GM18526 (cell line): ENCODE results near the gene VASN.

Source experiments
- POLR2A ChIP-seq: IDR thresholded peaks from 3 replicates; pipeline ENCODE4 v1.6.1; 2011; ENCODE audit not compliant: insufficient read length; ENCODE audit errors: extremely low read depth

VASN gene

DNA sequence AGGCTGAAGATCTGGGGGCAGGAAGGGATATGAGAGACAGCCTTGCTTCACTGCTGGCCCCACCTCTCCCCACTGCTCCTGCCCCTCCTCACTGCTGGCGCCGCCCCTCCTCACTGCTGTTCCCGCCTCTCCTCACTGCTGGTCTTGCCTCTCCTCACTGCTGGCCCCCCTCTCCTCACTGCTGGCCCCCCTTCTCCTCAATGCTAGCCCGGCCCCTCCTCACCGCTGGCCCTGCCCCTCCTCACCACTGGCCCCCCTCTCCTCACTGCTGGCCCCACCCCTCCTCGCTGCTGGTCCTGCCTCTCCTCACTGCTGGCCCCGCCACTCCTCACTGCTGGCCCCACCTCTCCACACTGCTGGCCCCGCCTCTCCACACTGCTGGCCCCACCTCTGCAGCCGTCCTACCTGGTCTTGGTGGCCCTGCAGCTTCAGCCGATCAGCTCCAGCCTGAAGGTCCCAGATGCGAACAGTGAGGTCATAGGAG, 11.1 kb upstream of the VASN start:
- no peak for TF ChIP-seq POLR2A

DNA sequence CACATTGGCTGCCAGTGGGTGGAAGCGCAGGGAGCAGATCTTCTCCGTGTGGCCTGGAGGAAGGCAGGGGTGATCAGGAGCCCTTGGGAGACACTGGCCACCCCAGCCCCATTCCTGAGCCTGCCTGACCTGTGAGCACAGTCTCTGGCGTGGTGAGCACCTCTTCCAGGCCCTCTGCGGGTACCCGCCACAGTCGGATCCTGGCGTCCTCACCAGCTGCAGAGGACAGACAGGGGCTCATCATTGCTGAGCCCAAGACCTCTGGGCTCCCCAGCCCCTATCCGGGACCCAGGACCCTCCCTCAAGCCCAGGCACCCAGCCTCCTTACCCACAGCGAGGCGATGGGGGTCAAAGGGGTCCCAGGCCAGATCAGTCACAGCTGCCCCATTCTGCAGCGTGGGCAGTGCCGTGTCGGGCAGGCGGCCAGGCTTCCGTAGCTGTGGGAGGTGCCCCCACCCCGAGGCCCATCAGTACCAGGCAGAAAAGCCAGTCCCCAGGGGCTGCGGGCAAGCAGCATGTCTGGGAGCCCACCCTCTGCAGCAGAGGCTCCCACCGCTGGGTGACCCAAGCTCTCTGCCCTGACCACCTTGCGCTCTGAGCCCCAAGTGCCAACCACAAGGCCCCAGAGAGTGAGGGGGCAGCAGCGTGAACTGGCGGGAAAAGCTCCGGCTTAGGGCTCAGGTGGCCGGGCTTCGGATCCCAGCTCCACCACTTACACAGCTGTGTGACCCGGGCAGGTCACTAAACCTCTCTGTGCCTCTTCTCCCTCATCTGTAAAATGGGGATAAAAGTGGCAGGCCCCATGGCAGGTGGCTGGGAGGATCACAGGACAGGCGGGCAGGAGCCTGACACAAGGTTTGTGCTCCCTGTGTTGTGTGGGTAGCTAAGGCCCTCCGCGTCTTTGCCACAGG, 10.4 kb upstream of the VASN start:
- no peak for TF ChIP-seq POLR2A

DNA sequence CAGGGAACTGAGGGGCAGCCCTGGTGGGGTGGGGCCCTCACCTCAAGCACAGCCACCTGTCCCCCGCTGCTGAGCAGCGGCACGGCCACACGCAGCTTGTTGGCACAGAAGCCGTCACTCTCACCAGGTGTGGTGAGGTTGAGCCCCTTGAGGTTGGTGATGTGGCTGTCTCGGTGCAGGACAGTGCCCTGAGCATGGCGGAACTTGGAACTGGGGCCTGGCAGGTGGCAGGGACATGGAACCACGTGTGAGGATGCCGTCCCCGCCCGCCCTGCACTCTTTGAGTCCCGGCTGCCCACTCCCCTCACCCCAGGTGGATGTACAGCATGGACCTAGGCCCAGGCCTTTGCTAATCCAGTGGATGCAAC, 9.7 kb upstream of the VASN start:
- no peak for TF ChIP-seq POLR2A

DNA sequence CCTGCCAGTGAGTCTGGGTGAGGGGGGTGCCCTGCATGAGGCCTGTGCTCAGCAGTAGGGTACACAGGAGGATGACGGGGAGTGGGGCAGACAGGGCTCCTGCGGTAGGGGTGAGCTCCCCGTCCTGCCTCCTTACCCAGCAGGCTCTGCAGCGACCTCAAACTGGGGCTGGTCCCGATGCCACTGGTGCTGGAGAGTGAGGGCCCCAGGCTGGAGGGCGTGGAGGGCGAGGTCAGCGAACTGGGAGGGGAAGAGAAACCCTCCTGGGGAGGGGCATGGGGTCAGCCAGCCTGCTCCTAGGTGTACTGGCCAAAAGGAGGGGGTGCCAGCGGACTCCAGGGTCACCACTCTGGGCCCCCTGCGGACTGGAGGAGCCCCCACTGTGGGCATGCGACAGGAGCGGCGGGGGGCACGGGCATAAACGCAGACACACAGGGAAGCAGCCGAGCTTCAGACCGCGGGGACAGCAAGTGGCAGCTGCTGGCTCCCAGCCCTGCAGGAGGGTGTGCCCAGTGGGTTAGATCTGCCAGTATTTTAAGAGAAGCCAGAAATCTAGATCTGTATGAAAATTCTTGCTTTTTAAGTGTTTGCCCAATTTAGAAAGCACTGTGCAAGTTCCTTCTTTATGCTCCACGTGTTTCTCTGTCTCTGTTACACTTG, 9.0 kb upstream of the VASN start:
- TF ChIP-seq POLR2A, result no peak

DNA sequence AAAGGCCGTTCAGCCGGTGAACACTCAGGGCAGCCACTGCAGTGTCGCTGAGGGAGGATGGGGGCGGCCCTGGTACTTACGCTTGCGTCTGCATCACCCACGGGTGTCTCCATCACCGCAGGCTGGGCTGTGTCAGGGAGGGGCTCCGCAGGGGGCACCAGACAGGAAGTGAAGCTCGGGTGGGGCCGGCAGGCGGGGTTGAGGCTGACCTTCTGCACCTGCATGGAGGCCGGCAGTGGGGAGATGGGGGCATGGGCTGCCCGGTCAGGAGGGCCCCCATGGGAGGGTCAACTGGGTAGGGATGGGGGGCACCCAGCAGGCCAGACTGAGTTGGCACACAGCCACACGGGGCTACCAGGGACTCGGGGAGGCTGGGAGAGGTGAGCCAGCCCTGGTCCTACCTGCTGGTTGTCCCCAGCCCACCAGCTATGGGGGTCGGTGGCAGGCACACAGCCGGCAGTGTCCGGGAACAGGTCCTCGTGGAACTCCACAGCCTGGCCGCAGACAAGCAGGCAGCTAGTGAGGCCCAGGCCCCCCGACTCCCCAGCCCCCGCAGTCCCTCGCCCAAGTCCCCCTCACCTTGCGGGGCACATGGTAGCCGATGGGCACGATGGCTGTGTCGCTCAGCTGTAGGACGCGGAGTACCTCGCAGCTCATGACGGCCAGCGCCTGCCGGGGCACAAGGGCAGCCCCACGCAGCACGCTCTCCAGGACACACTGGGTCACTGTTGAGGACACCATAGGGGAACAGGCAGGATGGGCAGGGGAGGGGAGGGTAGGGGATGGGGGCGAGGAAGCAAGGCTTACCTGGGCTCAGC, 7.2 kb upstream of the VASN start:
- TF ChIP-seq POLR2A, result no peak

DNA sequence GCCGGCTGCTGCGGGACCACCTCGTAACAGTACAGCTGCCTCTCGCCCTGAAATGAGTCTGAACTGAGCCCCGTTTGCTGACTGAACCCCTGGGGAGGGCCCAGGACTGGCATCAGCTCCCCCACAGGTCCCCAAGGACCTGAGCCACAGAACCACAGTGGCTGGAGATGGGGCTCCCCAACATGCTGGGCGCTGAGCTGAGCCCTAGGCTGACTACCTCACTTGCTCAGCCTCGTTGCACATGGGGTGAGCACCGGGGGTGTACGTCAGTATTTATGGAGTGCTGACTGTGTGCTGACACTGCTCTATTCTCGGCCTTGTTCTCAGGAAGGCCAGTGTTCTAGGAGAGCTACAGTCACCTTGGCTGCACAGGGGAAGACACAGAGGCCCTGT, 6.6 kb upstream of the VASN start:
- no peak for TF ChIP-seq POLR2A

DNA sequence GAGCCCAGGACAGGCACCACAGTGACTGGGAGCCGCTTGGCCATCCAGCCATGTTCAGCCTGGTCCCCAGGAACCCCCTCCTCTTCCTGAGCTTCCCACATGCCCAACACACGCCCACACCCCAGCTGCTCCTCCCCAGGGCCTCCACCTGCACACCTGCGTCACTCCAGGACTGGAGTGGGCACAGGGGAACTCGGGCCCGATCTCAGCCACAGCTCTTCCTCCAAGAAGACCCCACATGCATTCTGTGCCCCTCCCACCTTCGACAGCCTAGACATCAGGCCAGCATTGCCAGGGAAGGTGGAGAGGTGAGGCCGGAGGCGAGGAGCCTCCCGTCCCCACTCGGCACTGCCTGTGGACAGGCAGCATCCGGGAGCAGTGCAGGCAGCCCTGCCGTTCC, 6.0 kb upstream of the VASN start:
- no peak for TF ChIP-seq POLR2A

DNA sequence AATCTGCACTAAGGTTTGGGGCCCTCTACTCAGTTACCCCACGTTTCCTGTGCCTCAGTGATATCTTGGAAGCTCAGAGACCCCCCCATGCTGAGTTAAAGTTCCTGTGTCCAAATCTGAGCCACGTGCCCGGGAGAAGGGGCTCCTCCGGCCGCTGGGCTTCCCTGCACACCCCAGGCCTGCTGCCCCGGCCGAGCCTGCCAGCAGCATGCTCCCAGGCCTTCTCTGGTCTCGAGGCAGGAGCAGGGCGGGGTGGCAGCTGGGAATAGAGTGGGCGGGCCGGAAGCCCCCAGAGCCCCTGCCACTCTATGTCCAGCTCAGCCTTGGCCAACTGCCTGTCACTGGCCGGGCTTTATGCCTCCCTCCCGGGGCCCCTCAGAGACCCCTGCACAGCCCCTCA, 5.6 kb upstream of the VASN start:
- TF ChIP-seq POLR2A, result no peak

DNA sequence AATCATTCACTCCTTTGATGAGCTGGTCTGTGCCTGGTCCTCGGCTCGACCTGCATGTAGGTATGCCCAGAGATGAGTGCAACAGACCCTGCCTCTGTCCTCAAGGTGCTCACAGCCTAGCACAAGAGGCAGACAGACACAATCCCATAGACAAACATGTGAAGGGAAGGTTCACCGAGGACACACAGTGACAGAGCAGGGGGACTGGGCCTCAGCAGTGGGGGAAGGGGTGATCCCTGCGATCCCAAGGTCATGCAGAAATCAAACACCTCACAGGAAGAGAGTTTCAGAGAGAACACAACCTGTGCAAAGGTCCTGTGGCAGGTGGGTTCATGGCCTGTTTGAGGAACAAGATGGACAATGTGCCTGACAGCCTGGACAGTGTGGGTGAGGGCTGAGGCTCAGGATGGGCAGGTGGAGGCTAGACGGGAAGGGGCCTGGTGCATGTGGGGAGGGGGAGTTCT, 4.2 kb upstream of the VASN start:
- TF ChIP-seq POLR2A, result no peak

DNA sequence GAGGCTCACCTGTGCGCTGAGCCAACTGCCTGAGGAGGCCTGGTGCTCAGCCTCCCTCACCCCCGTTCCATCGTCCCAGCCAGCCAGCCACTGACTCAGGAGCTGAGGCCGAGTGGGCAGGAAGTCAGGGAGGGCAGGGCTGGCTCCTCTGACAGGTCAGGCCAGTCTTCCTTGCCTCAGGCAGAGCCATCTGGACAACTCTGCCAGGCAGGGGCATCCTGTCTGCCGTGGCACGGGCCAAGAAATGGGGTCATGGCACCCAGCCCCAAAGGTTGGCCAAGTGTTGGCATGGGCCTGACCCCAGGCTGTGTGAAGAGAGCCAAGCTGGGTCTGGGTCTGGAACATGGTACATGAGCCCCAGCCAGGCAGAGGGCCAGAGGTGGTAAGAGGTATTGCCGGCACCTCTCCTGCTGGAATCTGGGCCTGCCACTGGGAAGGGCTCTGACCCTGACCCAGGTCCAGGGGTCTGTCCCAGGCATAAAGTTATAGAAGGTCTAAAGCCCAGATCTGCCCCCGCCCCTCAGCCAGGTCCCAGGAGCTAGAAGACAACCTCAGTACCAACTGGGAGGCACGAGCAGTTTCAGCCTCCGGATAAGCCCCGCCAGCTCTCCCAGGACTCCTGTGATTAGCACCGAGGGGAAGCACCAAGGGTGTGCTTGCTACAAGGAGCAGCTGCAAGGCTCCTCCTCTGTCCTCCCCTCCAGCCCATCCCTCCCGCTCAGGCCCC, 2.5 kb upstream of the VASN start:
- TF ChIP-seq POLR2A, result no peak

DNA sequence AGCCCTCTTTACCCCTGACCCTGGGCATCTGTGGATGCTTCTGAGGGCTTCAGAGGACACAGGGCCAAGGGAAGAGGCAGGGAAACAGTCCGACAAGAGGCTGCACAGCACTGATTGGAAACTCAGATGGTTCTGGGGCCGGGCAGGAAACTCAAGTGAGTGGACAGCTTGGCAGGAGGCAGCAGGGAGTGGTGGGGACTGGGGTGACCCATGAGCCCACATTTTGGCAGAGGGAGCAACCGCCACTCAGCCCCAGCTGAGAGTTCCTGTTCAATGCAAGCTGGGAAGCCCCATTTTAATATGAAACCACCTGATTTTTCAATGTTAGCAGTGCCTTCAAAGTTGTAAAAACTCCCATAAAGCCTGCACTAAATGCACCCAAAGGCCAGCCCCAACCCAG, 1.5 kb upstream of the VASN start:
- no peak for TF ChIP-seq POLR2A

DNA sequence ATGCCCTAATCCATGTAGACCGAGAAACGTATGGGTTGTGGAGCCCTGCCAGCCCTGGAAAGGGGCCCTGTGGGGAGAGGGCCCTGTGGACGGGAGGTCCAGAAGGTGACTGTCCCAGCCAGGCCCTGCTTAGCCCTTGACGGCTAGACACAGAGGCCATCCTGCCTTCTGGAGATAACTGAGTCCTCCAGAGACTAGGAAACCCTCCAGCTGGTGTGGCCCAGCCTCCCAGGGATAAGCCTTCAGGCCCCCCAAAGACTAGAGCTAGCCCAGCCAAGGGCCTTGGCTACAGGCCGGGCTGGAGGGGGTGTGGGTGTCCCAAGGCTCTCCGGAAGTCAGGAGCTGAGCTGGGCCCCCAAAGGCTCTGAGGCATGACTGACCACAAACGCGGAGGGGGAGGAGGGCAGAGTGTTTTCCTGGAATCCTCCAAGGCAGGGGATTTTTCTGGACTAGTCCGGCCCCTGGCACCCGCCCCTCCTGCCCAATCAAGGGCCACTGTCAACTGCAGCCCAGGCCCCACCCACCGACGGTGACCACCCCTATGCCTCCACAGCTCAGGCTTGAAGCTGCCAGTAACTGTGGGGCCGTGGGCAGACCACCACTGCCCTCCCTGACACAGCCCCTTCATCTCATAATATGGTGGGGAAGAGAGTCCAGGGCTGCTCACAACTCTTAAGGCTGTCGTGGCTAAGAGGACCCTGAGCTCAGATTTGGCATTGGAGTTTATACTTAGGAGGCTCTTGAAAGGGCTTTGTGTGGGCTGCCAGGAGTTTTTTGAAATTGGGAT, 885 bp upstream of the VASN start:
- no peak for TF ChIP-seq POLR2A

DNA sequence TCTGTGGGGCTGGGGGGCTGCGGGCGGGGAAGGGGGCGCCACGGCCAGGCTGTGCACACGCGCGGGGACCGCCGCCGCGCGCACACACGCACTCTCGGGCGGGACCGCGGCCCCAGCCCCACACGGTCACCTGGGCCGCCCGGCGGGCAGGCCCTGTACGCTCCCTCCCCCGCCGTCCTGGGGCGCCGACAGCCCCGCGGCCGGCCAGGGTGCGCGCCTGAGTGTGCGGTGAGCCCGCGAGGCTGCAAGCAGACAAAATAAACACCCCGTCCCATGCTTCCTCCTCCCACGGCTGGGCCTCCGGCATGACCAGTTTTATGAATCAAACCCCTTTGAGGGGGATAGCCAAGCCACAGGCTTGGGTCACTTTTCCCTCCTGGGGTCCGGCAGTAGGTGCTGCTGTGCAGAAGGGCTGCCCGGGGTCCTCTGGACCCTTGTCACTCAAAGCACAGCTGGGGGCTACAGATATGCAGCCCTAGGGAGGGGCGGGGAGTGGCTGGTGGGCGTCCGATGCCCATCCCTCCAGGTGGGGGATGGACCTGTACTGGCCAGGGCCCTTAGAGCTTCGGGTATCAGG, 441 bp downstream of the VASN start:
- no peak for TF ChIP-seq POLR2A
